ENCODE measurements around the gene NOL12.

The NOL12 gene

GRCh38 chr22:37639771-37640590 lies 46.2 kb upstream of the NOL12 start:
- H3K9me3 ChIP-seq: no peaks in the 10 kb centered on the region
- H3K27me3 ChIP-seq: peaks cover 0 to 34% of the 10 kb centered on the region in 2 donors
- no peak for TF ChIP-seq CTCF (IDR thresholded peaks at IDR 0.05)
- peak overlapping the region in 1 of 2 donors; percentile 32 for H3K27ac ChIP-seq
- H3K4me3 ChIP-seq: peak overlapping the region; percentile 46 to 50
- DNase-seq: peak in 1 of 2 donors; percentile 67
- no peaks in the 10 kb centered on the region for H3K36me3 ChIP-seq
- peaks cover 0 to 39% (median 14%) of the 10 kb centered on the region in 4 donors for H3K4me1 ChIP-seq
- intact Hi-C loops (cut with DNase I; ENCODE audit: low total_unique reads): loop anchor here (5.0 kb wide), 2 partner anchors 42 to 152 kb away; no protein-coding TSS in a partner anchor

- peak in 1 of 2 donors; percentile 65 for DNase-seq
- H3K36me3 ChIP-seq: no peaks in the 10 kb centered on the region
- TF ChIP-seq CTCF (IDR thresholded peaks at IDR 0.05): no peak
- no peaks in the 10 kb centered on the region for H3K9me3 ChIP-seq
- H3K27ac ChIP-seq: no peak overlapping the region
- intact Hi-C loops (cut with DNase I; ENCODE audit: low total_unique reads): loop anchor here (5.0 kb wide), 2 partner anchors 41 to 151 kb away; no protein-coding TSS in a partner anchor
- peaks cover 0 to 38% (median 12%) of the 10 kb centered on the region in 4 donors for H3K4me1 ChIP-seq
- peak overlapping the region; percentile 46 to 50 for H3K4me3 ChIP-seq
- H3K27me3 ChIP-seq: peaks cover 0 to 34% of the 10 kb centered on the region in 2 donors
Measured at GRCh38 chr22:37640591-37641560, 45.3 kb upstream of the NOL12 start.

GRCh38 chr22:37641561-37641949 lies 44.6 kb upstream of the NOL12 start:
- no peak for TF ChIP-seq CTCF (IDR thresholded peaks at IDR 0.05)
- no peak for DNase-seq
- no peaks in the 10 kb centered on the region for H3K9me3 ChIP-seq
- peaks cover 0 to 34% of the 10 kb centered on the region in 2 donors for H3K27me3 ChIP-seq
- intact Hi-C loops (cut with DNase I; ENCODE audit: low total_unique reads): loop anchor here (5.0 kb wide), 2 partner anchors 41 to 151 kb away; no protein-coding TSS in a partner anchor
- H3K4me3 ChIP-seq: no peak overlapping the region
- peaks cover 0 to 38% (median 12%) of the 10 kb centered on the region in 4 donors for H3K4me1 ChIP-seq
- H3K36me3 ChIP-seq: no peaks in the 10 kb centered on the region
- no peak overlapping the region for H3K27ac ChIP-seq

- no peaks in the 10 kb centered on the region for H3K9me3 ChIP-seq
- no peaks in the 10 kb centered on the region for H3K36me3 ChIP-seq
- intact Hi-C loops (cut with DNase I; ENCODE audit: low total_unique reads): loop anchor here (5.0 kb wide), 2 partner anchors 39 to 149 kb away; no protein-coding TSS in a partner anchor
- DNase-seq: peak; percentile 85 to 87
- no peak overlapping the region for H3K27ac ChIP-seq
- peaks cover 0 to 34% of the 10 kb centered on the region in 2 donors for H3K27me3 ChIP-seq
- peak; percentile 91 to 93 for TF ChIP-seq CTCF (IDR thresholded peaks at IDR 0.05)
- no peak overlapping the region for H3K4me3 ChIP-seq
- peaks cover 0 to 37% (median 12%) of the 10 kb centered on the region in 4 donors for H3K4me1 ChIP-seq
Measured at GRCh38 chr22:37643225-37643847, 42.8 kb upstream of the NOL12 start.

GRCh38 chr22:37647317-37647716 lies 38.8 kb upstream of the NOL12 start:
- peaks cover 0 to 10% (median 0%) of the 10 kb centered on the region in 4 donors for H3K4me1 ChIP-seq
- H3K27me3 ChIP-seq: no peaks in the 10 kb centered on the region
- H3K36me3 ChIP-seq: peaks cover 0 to 12% (median 9%) of the 10 kb centered on the region in 3 donors
- no peak overlapping the region for H3K4me3 ChIP-seq
- no peak for TF ChIP-seq CTCF (IDR thresholded peaks at IDR 0.05)
- no peaks in the 10 kb centered on the region for H3K9me3 ChIP-seq
- no peak for DNase-seq
- intact Hi-C loops (cut with DNase I; ENCODE audit: low total_unique reads): no loop called here
- H3K27ac ChIP-seq: no peak overlapping the region

Data from tibial artery (tissue), 4 donors.